A549 (cell line): ENCODE results near the gene CFHR4.

Experiments used
- CHD4 ChIP-seq: fragments of 200-600 bp; sonication (generic); IDR thresholded peaks from 2 replicates; pipeline ENCODE4 v1.6.1; 2016; ENCODE audit warnings: antibody characterized with exemption, mild to moderate bottlenecking, borderline replicate concordance
- CTCF ChIP-seq: fragments of >200 bp; sonication (Bioruptor Twin); formaldehyde crosslinking; IDR thresholded peaks from 3 replicates; pipeline ENCODE4 v1.5.1; 2016
- E2F6 ChIP-seq: IDR thresholded peaks from 2 replicates; pipeline ENCODE4 v1.6.1; 2012; ENCODE audit warnings: low read depth, borderline replicate concordance
- FOSL2 ChIP-seq, 2 experiments: fragments of 450-650 bp in 1 of 2; fragments of >200 bp in 1 of 2; sonication (Bioruptor Twin) in 1 of 2; formaldehyde crosslinking; IDR thresholded peaks; 2 replicates each; pipeline versions ENCODE4 v1.5.0 to v1.6.1; 2016 to 2020; ENCODE audit warnings: mild to moderate bottlenecking in 1 of 2, moderate library complexity in 1 of 2
- HOXB13 ChIP-seq: fragments of 250-450 bp; sonication (Bioruptor Pico); IDR thresholded peaks from 2 replicates; pipeline ENCODE4 v1.5.0; 2020; ENCODE audit warnings: low read depth, mild to moderate bottlenecking, moderate library complexity
- MYC ChIP-seq: IDR thresholded peaks from 2 replicates; pipeline ENCODE4 v1.6.1; 2012; ENCODE audit warnings: mild to moderate bottlenecking, inconsistent platforms, low read length, improper control_type of control experiment, borderline replicate concordance
- TF ChIP-seq, protein P1 (sequence below): fragments of 450-650 bp; IDR thresholded peaks from 2 replicates; pipeline ENCODE4 v1.6.1; 2014; ENCODE audit warnings: antibody characterized with exemption
- TF ChIP-seq, protein P2 (sequence below): fragments of 200-600 bp; sonication (generic); IDR thresholded peaks from 2 replicates; pipeline ENCODE4 v1.6.1; 2016; ENCODE audit warnings: antibody characterized with exemption, mild to moderate bottlenecking, moderate library complexity
- TF ChIP-seq, protein P3 (sequence below): fragments of 250-450 bp; sonication (Bioruptor Pico); IDR thresholded peaks from 2 replicates; pipeline ENCODE4 v1.5.0; 2021; ENCODE audit warnings: mild to moderate bottlenecking, moderate library complexity, borderline replicate concordance

GRCh38 chr1:196887515-196888239, at the start of gene CFHR4:
- TF ChIP-seq CTCF (no peak), E2F6 (no peak), FOSL2 (IDR thresholded peaks at IDR 0.05) (no peak), FOSL2 (CRISPR knock-in tag; IDR thresholded peaks at IDR 0.05) (no peak), CHD4 (no peak), MYC (no peak), HOXB13 (CRISPR knock-in tag) (no peak)
- TF ChIP-seq, protein P1, sequence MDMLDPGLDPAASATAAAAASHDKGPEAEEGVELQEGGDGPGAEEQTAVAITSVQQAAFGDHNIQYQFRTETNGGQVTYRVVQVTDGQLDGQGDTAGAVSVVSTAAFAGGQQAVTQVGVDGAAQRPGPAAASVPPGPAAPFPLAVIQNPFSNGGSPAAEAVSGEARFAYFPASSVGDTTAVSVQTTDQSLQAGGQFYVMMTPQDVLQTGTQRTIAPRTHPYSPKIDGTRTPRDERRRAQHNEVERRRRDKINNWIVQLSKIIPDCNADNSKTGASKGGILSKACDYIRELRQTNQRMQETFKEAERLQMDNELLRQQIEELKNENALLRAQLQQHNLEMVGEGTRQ, result no peak
- TF ChIP-seq, protein P2, sequence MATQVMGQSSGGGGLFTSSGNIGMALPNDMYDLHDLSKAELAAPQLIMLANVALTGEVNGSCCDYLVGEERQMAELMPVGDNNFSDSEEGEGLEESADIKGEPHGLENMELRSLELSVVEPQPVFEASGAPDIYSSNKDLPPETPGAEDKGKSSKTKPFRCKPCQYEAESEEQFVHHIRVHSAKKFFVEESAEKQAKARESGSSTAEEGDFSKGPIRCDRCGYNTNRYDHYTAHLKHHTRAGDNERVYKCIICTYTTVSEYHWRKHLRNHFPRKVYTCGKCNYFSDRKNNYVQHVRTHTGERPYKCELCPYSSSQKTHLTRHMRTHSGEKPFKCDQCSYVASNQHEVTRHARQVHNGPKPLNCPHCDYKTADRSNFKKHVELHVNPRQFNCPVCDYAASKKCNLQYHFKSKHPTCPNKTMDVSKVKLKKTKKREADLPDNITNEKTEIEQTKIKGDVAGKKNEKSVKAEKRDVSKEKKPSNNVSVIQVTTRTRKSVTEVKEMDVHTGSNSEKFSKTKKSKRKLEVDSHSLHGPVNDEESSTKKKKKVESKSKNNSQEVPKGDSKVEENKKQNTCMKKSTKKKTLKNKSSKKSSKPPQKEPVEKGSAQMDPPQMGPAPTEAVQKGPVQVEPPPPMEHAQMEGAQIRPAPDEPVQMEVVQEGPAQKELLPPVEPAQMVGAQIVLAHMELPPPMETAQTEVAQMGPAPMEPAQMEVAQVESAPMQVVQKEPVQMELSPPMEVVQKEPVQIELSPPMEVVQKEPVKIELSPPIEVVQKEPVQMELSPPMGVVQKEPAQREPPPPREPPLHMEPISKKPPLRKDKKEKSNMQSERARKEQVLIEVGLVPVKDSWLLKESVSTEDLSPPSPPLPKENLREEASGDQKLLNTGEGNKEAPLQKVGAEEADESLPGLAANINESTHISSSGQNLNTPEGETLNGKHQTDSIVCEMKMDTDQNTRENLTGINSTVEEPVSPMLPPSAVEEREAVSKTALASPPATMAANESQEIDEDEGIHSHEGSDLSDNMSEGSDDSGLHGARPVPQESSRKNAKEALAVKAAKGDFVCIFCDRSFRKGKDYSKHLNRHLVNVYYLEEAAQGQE, result no peak
- TF ChIP-seq, protein P3, sequence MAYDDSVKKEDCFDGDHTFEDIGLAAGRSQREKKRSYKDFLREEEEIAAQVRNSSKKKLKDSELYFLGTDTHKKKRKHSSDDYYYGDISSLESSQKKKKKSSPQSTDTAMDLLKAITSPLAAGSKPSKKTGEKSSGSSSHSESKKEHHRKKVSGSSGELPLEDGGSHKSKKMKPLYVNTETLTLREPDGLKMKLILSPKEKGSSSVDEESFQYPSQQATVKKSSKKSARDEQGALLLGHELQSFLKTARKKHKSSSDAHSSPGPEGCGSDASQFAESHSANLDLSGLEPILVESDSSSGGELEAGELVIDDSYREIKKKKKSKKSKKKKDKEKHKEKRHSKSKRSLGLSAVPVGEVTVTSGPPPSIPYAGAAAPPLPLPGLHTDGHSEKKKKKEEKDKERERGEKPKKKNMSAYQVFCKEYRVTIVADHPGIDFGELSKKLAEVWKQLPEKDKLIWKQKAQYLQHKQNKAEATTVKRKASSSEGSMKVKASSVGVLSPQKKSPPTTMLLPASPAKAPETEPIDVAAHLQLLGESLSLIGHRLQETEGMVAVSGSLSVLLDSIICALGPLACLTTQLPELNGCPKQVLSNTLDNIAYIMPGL (CRISPR knock-in tag), result no peak
